ENCODE data around the gene SENP8. TPM values are rescaled to one million over a fixed set of nuclear protein-coding genes. Genes with fewer than 3 reads are reported as not detected.

SENP8 gene
- total and polyA plus RNA-seq, 2 of the 13 experiments (the other 11 are each of a cell fraction or from before 2014, with no cell fraction given), result 2.7 to 3.0 TPM

DNA sequence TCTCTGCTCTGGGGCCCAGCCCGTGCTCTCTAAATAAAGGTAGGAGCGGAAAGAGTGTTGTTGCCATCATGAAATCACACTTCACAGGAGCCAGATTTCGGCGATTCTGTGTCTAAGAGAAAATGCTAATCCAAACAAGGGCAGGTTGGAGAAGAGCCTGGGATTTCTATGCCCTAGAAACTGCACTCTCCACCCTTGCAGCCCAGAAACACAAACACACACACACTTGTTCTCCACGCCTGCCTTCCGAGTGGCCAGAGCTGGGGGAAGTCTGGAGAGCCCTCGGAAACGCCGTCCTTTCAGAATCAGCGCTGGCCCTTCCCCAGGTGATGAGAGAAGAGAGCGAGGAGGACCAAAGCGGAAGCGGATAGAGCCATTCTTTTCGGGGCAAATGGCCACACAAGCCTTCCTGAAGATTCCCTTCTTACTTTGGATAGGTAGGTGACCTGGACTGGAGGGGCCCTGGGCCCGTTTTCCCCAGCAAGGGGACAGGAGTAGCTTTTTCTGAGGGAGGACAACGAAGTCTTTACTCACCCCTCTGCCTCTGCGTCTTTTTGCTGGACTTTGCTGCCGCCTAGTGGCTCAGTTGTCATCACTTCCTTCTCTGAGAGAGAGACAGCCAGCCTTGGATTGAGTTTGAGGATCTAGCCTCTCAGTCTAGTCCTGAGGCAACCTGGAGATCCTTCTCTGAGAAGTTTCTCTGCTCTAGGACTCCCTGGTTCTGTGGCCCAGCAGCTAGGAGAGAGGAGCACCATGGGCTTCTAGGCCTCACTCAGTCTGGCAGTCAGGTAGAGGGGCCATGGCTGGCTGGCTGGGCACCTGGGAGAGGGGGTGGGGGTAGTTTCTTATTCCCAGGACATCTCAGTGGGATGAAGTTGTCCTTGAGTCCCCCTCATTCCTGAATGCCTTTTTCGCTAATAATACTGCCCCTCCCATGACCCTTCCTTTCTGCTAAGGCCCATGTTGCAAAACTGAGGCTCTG lies 37.7 kb downstream of the SENP8 start (continued):
- TF ChIP-seq RARG (CRISPR knock-in tag; IDR thresholded peaks at IDR 0.05; ENCODE audit: low read depth), result no peak
- no peak for TF ChIP-seq ZNF3 (CRISPR knock-in tag; IDR thresholded peaks at IDR 0.05)
- TF ChIP-seq NFE2L2 (IDR thresholded peaks at IDR 0.05; ENCODE audit: low read length), result no peak
- no peak for TF ChIP-seq ZBTB1 (CRISPR knock-in tag; IDR thresholded peaks at IDR 0.05; ENCODE audit: borderline replicate concordance)
- peak; percentile 52; the same call in 1 of the 2 replicates for TF ChIP-seq ZNF501 (CRISPR knock-in tag; IDR thresholded peaks at IDR 0.05)
- no peak for TF ChIP-seq TEAD2 (CRISPR knock-in tag; IDR thresholded peaks at IDR 0.05)
- TF ChIP-seq, protein P1, sequence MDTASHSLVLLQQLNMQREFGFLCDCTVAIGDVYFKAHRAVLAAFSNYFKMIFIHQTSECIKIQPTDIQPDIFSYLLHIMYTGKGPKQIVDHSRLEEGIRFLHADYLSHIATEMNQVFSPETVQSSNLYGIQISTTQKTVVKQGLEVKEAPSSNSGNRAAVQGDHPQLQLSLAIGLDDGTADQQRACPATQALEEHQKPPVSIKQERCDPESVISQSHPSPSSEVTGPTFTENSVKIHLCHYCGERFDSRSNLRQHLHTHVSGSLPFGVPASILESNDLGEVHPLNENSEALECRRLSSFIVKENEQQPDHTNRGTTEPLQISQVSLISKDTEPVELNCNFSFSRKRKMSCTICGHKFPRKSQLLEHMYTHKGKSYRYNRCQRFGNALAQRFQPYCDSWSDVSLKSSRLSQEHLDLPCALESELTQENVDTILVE (CRISPR knock-in tag; IDR thresholded peaks at IDR 0.05), result no peak
- no peak for TF ChIP-seq ZNF276 (CRISPR knock-in tag; IDR thresholded peaks at IDR 0.05; ENCODE audit: low read depth)
- TF ChIP-seq TBP (CRISPR knock-in tag; IDR thresholded peaks at IDR 0.05), result no peak
- TF ChIP-seq, protein P2, sequence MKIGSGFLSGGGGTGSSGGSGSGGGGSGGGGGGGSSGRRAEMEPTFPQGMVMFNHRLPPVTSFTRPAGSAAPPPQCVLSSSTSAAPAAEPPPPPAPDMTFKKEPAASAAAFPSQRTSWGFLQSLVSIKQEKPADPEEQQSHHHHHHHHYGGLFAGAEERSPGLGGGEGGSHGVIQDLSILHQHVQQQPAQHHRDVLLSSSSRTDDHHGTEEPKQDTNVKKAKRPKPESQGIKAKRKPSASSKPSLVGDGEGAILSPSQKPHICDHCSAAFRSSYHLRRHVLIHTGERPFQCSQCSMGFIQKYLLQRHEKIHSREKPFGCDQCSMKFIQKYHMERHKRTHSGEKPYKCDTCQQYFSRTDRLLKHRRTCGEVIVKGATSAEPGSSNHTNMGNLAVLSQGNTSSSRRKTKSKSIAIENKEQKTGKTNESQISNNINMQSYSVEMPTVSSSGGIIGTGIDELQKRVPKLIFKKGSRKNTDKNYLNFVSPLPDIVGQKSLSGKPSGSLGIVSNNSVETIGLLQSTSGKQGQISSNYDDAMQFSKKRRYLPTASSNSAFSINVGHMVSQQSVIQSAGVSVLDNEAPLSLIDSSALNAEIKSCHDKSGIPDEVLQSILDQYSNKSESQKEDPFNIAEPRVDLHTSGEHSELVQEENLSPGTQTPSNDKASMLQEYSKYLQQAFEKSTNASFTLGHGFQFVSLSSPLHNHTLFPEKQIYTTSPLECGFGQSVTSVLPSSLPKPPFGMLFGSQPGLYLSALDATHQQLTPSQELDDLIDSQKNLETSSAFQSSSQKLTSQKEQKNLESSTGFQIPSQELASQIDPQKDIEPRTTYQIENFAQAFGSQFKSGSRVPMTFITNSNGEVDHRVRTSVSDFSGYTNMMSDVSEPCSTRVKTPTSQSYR (CRISPR knock-in tag; IDR thresholded peaks at IDR 0.05; ENCODE audit: borderline replicate concordance), result no peak
- no peak for TF ChIP-seq HIVEP1 (CRISPR knock-in tag; IDR thresholded peaks at IDR 0.05)
- TF ChIP-seq TBL1XR1 (IDR thresholded peaks at IDR 0.05; ENCODE audit: borderline replicate concordance, low read length, partially characterized antibody), result no peak
- peak; percentile 26; the same call in 1 of the 2 replicates for TF ChIP-seq GABPB1 (CRISPR knock-in tag; IDR thresholded peaks at IDR 0.05)
- no peak for TF ChIP-seq SP4 (CRISPR knock-in tag; IDR thresholded peaks at IDR 0.05)
- no peak for TF ChIP-seq HNF4A (CRISPR knock-in tag; IDR thresholded peaks at IDR 0.05)
- TF ChIP-seq ZNF256 (CRISPR knock-in tag; conservative IDR thresholded peaks at IDR 0.05), result no peak
- no peak for TF ChIP-seq SUZ12 (IDR thresholded peaks at IDR 0.05; ENCODE audit: low read depth, low read length)
- TF ChIP-seq, protein P3, sequence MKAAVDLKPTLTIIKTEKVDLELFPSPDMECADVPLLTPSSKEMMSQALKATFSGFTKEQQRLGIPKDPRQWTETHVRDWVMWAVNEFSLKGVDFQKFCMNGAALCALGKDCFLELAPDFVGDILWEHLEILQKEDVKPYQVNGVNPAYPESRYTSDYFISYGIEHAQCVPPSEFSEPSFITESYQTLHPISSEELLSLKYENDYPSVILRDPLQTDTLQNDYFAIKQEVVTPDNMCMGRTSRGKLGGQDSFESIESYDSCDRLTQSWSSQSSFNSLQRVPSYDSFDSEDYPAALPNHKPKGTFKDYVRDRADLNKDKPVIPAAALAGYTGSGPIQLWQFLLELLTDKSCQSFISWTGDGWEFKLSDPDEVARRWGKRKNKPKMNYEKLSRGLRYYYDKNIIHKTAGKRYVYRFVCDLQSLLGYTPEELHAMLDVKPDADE (CRISPR knock-in tag; IDR thresholded peaks at IDR 0.05), result no peak
- TF ChIP-seq FOSL1 (CRISPR knock-in tag; IDR thresholded peaks at IDR 0.05; ENCODE audit: borderline replicate concordance), result no peak
- TF ChIP-seq EP300 (IDR thresholded peaks at IDR 0.05; ENCODE audit: low read depth in 2 of 2, low read length in 2 of 2), result no peak
- no peak for TF ChIP-seq EP300 (CRISPR knock-in tag; IDR thresholded peaks at IDR 0.05; ENCODE audit: borderline replicate concordance)
- TF ChIP-seq ZNF691 (CRISPR knock-in tag; IDR thresholded peaks at IDR 0.05; ENCODE audit: borderline replicate concordance, low read depth), result 0 out of 2 replicates have a peak, but pooled peaks have one; percentile 46
- TF ChIP-seq PLRG1 (conservative IDR thresholded peaks at IDR 0.05), result no peak

Data from HepG2 (cell line).